ENCODE data around the gene ADCY4. TPM values are rescaled to one million over a fixed set of nuclear protein-coding genes. Genes with fewer than 3 reads are reported as not detected.
A peak's percentile ranks its signal among the peaks of the same experiment; 100 is the strongest.

The ADCY4 gene
- total RNA-seq, 2 experiments from 2014 or later = 2.0 to 3.4 TPM

DNA sequence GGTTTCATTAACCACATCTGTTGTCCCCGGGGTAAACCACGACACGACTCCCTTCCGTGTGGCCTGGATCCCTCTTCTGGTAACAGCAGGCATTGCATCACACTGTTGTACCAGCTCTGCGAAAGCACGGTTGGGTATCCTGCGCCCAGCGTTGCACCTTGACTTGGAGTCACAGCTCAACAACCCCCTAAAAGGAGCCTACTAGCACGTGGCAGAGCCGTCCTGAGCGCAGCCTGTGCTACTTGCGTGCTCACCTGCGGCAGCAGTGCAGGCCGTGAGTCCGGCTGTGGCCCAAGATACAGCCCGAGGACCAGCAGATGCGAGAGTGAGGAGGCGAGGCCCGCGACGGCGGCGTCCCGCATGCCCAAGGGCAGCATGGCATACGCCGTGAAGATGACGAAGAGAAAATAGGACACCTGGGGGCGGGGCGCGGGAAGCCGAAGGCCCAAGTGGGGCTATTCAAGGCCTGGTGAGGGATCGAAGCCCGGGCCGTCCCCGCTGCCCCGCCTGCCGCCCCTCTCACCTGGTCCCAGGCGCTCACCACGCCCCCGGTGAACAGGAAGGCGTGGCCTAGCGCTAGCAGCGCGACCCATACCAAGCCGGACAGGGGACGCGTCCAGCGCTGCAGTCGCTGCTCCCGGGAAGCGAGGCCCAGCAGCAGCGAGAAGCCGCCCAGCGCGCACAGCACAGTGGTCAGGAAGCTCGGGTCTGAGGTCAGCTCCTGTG lies 2.4 kb downstream of the ADCY4 start:
- DNase-seq (ENCODE audit: low spot score) = peak; percentile 92
- Histone ChIP-seq H3K4me1 (ENCODE audit: insufficient read depth, low read length, poor library complexity, severe bottlenecking) (peaks cover 26% of the 10 kb centered on the region), H3K9me3 (ENCODE audit: low read length) (no peaks in the 10 kb centered on the region), H2AFZ (ENCODE audit: low read length) (peak overlapping the region; percentile 65; the same call in 1 of the 2 replicates), H4K20me1 (ENCODE audit: insufficient read depth, low read length) (no peaks in the 10 kb centered on the region), H3K9me2 (ENCODE audit: insufficient read depth, low read length) (no peaks in the 10 kb centered on the region), H3K79me2 (ENCODE audit: insufficient read depth, low read depth, low read length) (no peaks in the 10 kb centered on the region), H3K27ac (ENCODE audit: low read depth, low read length, poor library complexity, severe bottlenecking) (no peak overlapping the region), H3K36me3 (ENCODE audit: insufficient read depth, low read length) (no peaks in the 10 kb centered on the region), H3K4me2 (ENCODE audit: low read length) (peak overlapping the region; percentile 70), H3K4me3 (ENCODE audit: low read depth, low read length, poor library complexity, severe bottlenecking) (peak overlapping the region; percentile 26)
- no peak for TF ChIP-seq EZH2phosphoT487 (IDR thresholded peaks at IDR 0.05; ENCODE audit: borderline replicate concordance, low read depth, low read length)
- TF ChIP-seq, protein P1, sequence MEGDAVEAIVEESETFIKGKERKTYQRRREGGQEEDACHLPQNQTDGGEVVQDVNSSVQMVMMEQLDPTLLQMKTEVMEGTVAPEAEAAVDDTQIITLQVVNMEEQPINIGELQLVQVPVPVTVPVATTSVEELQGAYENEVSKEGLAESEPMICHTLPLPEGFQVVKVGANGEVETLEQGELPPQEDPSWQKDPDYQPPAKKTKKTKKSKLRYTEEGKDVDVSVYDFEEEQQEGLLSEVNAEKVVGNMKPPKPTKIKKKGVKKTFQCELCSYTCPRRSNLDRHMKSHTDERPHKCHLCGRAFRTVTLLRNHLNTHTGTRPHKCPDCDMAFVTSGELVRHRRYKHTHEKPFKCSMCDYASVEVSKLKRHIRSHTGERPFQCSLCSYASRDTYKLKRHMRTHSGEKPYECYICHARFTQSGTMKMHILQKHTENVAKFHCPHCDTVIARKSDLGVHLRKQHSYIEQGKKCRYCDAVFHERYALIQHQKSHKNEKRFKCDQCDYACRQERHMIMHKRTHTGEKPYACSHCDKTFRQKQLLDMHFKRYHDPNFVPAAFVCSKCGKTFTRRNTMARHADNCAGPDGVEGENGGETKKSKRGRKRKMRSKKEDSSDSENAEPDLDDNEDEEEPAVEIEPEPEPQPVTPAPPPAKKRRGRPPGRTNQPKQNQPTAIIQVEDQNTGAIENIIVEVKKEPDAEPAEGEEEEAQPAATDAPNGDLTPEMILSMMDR (conservative IDR thresholded peaks at IDR 0.05; ENCODE audit: low read length) = peak; percentile 84
- ChIA-PET CTCF (ENCODE audit: unreplicated experiment) (interaction anchor here (0.6 to 3.0 kb wide), 4 partner anchors 32 to 109 kb away, joined by 3 to 26 read pairs (median 11); partner anchors contain the start of gene KHNYN), POLR2A (interaction anchor here (0.5 to 1.4 kb wide), 6 partner anchors 23 to 105 kb away, joined by 3 to 7 read pairs (median 6); partner anchors contain the start of gene KHNYN)
- intact Hi-C loops (cut with micrococcal nuclease; ENCODE audit: unreplicated experiment) = loop anchor here (1.0 to 10.0 kb wide), 2 partner anchors 89 to 342 kb away; no protein-coding TSS in a partner anchor
- BruUV-seq (replicated peaks) = no TSS peak

DNA sequence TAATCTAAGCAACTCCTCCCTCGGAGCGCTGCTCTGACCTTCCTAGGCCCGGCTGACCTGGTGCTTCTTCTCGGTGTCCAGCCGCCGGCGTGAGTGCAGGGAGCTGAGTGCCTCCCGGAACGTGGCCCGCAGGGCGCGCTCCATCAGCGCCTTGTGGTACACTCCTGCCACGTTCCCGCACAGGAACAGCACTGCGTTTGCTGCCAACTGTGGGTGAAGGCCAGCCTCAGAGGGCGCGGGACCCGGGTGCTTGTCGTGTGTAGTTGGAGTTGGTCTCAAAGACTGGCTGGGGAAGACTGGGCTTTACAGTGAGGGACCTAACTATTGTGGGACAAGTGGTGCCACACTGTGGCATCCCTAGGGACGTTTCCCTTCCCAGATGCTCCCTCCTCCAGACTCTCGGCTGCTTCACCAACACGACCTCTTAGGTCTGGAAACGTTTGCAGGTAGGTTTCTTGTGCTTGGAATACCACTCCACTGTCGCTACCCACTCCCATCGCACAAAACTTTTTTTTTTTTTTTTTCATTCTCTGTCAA lies 3.1 kb downstream of the ADCY4 start:
- no peak for TF ChIP-seq EZH2phosphoT487 (IDR thresholded peaks at IDR 0.05; ENCODE audit: borderline replicate concordance, low read depth, low read length)
- TF ChIP-seq, protein P1 (conservative IDR thresholded peaks at IDR 0.05; ENCODE audit: low read length) = no peak
- H3K4me2 ChIP-seq (ENCODE audit: low read length) = peak overlapping the region; percentile 70; the same call in 1 of the 2 replicates
- H3K9me2 ChIP-seq (ENCODE audit: insufficient read depth, low read length) = no peaks in the 10 kb centered on the region
- intact Hi-C loops (cut with micrococcal nuclease; ENCODE audit: unreplicated experiment) = loop anchor here (1.0 to 10.0 kb wide), 2 partner anchors 88 to 343 kb away; no protein-coding TSS in a partner anchor
- H3K4me1 ChIP-seq (ENCODE audit: insufficient read depth, low read length, poor library complexity, severe bottlenecking) = peaks cover 30% of the 10 kb centered on the region
- ChIA-PET POLR2A (interaction anchor here (0.5 to 1.2 kb wide), 3 partner anchors 23 to 57 kb away, joined by 3 to 7 read pairs (median 6); no protein-coding TSS in a partner anchor), CTCF (ENCODE audit: unreplicated experiment) (interaction anchor here (0.6 to 3.0 kb wide), 3 partner anchors 32 to 105 kb away, joined by 3 to 26 read pairs (median 16); partner anchors contain the start of gene KHNYN)
- no TSS peak for BruUV-seq (replicated peaks)
- no peak for DNase-seq (ENCODE audit: low spot score)
- no peaks in the 10 kb centered on the region for H3K36me3 ChIP-seq (ENCODE audit: insufficient read depth, low read length)
- H4K20me1 ChIP-seq (ENCODE audit: insufficient read depth, low read length) = no peaks in the 10 kb centered on the region
- H3K4me3 ChIP-seq (ENCODE audit: low read depth, low read length, poor library complexity, severe bottlenecking) = no peak overlapping the region
- no peaks in the 10 kb centered on the region for H3K9me3 ChIP-seq (ENCODE audit: low read length)
- H2AFZ ChIP-seq (ENCODE audit: low read length) = no peak overlapping the region
- H3K27ac ChIP-seq (ENCODE audit: low read depth, low read length, poor library complexity, severe bottlenecking) = no peak overlapping the region
- H3K79me2 ChIP-seq (ENCODE audit: insufficient read depth, low read depth, low read length) = no peaks in the 10 kb centered on the region
